GM18907 (cell line): Measurements from ENCODE around the gene HSPBP1.
"Not testable (repeated sequence)": the region's sequence is repeated elsewhere in the genome, so short reads cannot be mapped to it uniquely, and the experiment has no call there.

Source experiments
- ATAC-seq: cut with Tn5 transposase; IDR thresholded peaks from one replicate; pipeline ENCODE4 v1.9.1; 2021; ENCODE audit warnings: mild to moderate bottlenecking, moderate library complexity; ENCODE audit not compliant: unreplicated experiment

HSPBP1 gene, protein sequence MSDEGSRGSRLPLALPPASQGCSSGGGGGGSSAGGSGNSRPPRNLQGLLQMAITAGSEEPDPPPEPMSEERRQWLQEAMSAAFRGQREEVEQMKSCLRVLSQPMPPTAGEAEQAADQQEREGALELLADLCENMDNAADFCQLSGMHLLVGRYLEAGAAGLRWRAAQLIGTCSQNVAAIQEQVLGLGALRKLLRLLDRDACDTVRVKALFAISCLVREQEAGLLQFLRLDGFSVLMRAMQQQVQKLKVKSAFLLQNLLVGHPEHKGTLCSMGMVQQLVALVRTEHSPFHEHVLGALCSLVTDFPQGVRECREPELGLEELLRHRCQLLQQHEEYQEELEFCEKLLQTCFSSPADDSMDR

DNA sequence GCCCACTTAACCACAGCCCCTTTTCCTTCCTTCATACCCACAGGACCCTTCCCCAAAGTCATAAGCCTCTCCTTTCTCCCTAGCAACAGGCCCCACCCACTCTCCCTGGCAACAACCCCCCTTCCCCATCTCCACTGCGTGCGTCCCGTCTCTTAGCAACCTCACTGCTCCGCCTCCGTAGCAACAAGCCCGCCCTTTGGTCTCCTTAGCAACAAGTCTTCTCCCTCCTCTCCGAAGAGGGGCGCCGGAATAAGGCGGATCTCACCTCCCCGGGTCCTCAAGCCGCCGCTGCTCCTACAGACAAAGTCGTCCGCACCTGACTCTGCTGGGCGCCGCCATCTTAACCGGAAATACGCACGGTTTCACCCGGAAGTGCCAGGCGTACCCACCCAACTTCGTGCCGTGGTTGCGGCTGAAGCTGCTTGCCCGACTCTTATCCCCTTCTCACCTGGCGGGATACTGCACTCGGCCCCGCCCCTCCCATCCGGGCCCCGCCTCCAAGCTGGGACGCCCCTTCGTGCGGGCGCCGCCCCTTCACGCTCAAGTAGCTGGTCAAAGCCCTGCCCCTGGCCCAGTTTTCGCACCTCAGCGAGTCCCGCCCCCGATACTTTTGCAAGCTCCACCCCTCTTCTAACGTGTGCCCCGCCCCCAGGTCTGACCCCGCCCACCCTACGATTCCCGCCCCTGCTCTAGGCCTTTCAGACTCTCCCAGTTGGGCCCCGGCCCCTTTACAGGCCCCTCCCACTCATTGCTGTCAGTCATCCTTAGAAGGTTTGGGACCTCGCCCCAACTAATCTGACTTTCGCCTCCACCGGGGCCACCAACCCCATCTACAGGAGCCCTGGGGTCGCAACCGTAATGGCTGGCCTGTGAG lies at the start of gene HSPBP1:
Gene HSPBP1, minus strand, starts transcription at position 341 of the 874 bp plus-strand sequence. CDS start 502 bp downstream, outside the sequence.
- peak; percentile 70 for ATAC-seq

DNA sequence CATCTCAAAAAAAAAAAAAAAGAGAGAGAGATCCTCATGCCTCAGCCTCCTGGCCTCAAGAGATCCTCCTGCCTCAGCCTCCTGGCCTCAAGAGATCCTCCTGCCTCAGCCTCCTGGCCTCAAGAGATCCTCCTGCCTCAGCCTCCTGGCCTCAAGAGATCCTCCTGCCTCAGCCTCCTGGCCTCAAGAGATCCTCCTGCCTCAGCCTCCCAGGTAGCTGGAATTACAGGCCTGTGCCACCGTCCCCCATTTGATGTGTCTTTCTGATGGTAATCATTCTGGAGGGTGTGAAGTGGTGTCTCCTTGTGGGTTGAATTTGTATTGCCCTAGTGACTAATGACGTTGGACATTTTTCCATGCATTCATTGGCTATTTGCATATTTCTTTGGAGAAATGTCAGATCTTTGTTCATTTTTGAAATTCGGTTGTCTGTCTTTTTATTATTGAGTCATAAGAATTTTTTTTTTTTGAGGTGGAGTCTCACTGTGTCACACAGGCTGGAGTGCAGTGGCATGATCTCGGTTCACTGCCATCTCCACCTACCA lies 48.9 kb upstream of the HSPBP1 start:
- not testable (repeated sequence) for ATAC-seq

DNA sequence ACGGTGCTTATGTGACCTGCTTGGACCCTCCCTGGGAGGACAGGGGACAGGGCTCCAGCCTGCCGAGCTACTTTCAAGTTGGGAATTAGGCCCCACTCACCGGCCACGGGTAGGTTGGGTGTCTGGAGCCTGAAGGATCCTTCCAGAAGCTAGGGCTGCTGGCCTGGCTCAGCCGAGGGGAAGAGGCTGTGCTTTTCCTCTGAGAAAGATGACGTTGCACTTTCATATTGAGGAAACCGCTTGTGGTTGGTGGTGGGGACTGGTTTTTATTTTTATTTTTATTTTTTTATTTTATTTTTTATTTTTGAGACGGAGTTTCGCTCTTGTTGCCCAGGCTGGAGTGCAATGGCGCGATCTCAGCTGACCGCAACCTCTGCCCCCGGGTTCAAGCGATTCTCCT lies 45.3 kb upstream of the HSPBP1 start, which contains the start of gene TMEM150B:
Gene TMEM150B, minus strand, starts transcription at position 170 of the 400 bp plus-strand sequence. CDS start 4,305 bp downstream, outside the sequence.
- ATAC-seq, result no peak

DNA sequence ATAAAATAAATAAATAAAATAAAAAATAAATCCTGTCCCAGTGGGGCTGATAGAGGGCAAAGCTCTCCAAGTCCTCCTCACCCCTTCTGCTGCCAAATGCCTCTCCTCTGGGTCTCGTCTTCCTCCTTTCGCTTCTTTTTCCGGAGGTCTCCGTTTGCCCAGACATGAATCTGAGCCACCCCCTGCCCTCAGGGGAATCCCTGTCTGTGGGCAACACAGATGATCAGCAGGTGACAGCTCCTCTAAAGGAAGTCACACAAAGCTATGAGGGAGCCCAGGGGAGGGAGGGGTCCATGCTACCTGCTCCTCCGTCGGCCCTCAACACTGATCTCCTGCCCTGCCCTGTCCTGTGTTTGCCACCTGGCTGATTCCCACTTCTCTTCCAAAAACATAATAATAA lies 44.8 kb upstream of the HSPBP1 start:
- ATAC-seq, result no peak

DNA sequence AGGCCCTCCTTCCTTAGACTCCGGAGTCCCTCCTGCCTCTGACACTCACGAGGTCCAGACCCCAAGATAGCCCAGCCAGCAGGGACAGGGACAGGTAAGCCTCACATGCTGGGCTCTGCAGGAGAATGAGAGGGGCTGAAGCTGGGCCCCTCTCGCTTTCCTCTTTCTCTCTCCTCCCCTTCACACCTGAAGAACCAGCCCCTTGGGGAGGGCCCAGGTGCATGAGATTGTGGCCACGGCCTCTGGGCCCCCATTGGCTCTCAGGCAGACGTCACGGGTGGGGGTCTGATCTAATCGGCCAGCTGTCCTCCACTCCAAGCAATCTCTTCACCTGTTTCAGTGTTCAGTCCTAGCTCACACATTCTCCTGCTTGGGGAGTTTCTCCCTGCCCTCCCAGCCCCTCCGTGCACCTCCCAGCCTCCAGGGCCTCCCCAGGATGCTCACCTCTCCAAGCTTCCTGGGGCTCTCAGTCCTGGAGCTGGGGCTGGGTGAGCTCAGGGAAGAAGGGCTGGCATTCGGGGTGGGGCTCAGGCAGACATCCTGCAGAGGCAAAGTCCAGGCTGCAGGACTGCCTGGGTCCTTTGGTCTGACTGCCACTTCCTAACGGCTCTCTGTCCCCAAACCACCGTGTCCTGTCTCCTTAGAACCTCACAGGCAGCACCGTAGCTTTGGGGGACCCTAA lies 42.4 kb upstream of the HSPBP1 start:
- ATAC-seq, result no peak

DNA sequence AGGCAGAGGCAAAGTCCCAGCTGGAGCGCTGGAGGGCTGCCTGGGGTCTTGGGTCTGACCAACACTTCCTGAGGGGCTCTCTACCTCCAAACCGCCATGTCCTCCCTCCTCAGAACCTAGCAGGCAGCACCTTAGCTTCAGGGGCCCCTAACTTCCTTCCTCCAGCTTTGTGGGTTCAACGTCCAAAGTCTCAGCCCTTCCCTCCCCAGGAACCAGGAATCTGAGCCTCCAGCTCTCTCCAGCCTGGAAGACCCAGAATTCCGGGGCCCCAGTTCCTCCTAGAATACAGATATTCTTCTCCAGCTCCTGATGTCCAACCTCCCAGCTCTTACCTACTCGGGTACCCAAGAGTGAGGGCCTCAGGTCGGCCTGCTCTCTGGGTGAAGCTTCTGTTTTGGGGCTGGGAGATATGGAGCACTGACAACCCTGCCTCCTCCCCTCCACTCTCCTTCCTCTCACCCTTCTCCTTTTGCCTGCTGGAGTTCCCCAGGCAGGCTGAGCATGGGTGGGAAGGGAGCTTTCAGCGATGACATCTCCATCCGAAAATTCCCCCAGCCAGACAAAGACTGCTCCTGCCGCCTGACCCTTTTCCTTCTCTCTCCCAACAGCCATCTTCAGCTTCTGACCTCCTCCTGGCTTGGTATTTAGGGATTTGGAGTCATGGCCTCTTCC lies 41.7 kb upstream of the HSPBP1 start:
- ATAC-seq, result no peak

DNA sequence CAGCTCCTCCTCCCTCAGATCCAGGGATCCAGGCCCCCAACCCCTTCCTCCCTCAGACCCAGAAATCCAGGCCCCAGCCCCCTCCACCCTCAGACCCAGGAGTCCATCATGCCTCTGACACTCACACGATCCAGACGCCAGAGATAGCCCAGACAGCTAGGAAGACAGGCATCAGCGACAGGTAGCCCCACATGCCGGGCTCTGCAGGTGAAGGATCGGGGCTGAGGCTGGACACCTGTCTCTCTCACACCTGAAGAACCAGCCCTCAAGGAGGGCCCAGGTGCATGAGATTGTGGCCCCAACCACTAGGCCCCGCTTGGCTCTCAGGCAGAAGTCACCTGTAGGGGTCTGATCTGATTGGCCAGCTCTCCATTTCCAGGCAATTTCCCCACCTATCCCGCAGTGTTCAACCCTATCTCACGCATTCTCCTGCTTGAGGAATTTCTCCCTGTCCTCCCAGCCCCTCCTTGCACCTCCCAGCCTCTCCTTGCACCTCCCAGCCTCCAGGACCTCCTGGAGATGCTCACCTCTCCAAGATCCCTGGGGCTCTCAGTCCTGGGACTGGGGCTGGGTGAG lies 41.0 kb upstream of the HSPBP1 start:
- no peak for ATAC-seq

DNA sequence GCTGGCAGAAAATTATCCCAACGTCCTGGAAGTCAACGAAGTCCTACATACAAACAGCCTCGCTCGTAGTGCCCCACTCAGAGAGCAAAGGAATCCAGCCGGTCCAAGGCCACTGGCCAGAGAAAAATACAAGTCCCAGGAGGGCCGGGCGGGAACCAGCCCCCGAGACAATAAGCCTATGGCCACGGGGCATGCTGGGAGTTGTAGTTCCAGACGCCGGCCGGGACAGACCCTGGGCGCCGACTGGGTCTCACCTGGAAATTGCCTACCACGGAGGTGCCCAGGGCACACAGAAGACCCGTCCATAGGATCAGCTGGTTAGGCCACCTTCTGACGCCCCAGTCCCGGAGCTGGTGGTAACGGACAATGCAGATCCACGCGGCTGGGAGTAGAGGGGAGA lies 39.9 kb upstream of the HSPBP1 start:
- ATAC-seq, result no peak

DNA sequence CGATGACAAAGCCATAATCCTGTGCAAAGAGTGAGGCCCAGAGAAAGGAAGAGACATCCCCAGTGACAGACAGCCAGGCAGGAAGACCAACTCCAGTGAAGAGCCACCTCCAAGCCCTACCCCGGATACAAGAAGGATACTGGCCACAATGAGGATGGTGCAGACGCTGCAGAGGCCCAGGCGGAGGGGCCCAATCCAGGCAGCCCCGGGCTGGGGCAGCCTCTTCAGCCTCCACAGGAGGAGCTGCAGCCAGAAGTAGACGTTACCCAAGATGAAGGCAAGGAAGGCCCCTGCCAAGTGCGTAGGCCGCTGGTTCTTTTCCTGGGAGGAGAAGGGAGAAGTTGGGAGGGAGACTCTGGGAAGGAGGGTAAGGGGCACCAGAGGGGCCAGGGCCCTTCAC lies 36.7 kb upstream of the HSPBP1 start:
- no peak for ATAC-seq

DNA sequence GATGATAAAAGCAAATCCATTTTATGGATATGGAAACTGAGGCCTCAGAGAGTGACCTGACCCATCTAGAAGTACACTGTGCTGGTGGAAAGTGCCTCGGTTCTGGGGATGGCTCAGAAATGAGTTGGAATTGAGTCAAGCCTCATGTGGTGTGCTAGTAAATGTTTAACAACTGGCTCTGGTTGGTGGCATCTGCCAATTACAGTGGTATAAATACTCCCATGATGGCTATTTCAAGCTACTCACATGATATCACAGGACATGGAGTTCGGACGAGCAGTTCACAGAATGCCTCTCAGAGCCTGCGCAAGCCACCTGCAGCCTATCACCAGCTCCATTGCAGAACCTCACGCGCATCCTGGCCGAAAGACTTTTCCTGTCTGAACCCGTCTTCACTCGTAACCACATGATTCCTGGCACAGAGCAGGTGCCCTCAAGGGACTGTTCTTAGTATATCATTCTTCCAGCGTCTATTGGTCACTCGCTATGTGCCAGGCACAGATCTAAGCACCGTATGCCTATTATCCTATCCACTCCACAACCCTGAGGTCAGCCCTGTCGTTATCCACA lies 36.1 kb upstream of the HSPBP1 start:
- no peak for ATAC-seq

DNA sequence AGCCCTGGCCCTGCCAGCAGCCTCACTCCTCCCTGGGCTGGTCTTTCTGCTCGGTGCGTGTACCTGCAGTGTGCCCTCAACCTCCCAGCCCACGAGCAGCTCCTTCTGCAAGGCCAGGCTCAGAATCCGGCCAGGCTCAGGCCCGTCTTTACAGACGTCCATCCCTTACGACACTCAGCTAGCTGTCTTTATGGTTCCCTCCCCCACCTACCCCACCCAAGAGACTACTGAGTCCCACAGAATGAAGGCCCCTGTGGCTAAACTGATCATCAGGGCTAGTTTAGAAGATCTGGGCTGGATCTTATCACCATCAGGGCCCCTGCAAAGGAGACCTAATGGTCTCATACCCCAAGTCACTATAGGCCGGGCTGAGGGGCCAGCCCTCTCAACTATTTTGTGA lies 34.5 kb upstream of the HSPBP1 start:
- no peak for ATAC-seq

DNA sequence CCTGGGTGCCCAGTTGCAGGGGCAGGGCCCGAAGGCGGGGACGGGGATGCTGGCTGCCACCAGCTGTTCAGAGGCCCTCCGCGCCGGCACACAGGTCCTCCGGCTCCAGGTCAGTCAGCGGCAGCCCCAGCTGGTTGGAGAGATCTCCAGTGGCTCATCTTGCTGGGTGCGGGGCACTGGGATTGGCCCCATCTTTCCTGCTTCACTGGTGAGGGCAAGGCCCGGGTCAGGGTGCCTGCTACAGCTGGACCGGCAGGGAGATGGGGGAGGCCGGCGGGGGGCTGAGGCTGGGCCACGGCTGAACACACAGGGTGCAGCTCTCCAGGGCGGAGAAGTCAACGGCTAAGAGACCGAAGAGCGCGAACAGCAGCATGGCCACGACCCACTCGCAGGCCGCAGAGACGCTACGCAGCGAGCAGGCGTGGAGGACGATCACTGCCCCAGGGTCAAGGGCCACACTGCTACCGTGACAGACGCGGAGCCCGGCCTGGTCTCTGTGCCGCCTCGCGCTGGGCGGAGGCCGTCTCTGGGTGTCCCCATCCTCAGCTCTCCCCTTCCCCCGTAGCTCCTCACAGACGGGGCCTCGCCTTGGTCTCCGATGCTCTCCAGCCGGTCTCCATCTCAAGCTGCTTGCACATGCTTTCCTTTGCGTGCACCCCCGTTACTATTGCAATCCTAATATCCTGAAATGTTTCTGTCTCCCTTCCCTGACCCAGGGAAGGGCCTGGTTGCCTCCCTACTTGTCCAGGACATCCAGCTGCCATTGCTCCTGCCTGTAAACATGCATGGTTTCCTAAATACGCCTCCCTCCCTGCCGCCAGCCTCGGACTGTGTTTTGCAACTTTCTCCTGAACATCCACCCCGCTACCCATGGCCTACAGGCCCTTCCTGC lies 33.0 kb upstream of the HSPBP1 start:
- ATAC-seq, result no peak

DNA sequence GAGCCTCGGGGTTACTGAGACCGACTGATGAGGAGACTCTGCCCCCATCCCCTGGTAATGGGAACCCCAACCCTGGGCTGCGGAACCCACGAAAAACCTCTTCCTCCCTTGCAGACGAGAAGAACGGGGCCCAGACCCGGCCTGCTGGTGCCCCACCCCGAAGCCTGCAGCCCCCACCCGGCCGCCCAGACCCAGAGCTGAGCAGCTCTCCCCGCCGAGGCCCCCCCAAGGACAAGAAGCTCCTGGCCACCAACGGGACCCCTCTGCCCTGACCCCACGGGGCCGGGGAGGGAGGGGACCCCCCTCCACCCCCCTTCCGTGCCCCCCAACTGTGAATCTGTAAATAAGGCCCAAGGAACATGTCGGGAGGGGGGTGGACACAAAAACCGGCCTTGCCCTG lies 31.9 kb upstream of the HSPBP1 start:
- ATAC-seq, result no peak

DNA sequence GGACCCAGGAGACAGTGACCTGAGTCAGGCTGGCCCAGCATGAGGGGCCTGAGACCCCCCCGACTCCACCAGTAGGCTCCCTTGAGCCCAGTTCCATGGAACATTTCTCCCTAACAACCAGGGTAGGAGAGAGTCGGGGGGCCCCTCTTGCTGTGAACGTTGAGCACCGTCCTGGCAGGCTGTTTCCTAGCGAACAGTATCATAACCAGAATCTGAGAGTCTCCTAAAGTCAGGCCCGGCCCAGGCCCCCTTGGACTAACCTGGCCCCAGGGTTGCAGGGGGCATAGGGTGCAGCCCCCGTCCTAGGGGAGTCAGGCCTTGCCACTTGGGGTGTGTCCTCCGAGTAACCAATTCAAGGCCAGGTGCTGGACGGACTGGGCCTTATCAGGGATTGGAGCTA lies 31.5 kb upstream of the HSPBP1 start:
- ATAC-seq, result no peak

DNA sequence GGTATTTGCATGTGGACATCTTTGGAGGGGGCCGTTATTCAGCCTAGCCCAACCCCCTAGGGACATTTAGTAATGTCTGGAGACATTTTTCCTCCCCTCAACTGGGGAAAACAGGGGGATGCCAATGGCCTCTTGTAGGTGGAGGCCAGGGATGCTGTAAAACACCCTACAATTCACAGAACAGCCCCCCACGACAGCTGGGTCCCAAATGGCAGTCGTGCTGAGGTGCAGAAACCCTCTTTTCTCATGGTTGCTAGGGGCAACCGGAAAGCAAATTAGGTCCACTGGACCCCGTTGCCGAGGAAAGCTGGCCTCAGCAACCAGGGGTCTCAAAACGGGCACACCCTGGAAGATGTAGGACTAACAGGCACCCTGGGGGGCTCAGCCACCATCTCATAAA lies 30.6 kb upstream of the HSPBP1 start:
- no peak for ATAC-seq

DNA sequence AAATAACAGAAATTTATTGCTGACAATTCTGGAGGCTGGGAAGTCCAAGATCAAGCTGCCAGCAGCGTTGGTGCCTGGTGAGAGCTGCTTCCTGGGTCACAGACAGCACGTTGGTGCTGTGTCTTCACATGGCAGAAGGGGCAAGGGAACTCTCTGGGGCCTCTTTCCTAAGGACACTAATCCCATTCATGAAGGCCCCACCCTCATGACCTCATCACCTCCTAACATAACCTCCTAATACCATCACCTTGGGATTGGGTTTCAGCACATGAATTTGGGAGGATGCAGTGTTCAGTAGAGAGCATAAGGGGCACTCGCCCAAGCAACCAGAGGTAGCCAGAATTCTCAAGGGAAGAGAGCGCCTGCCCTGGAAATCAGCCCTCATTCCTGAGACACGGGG lies 29.5 kb upstream of the HSPBP1 start:
- no peak for ATAC-seq

DNA sequence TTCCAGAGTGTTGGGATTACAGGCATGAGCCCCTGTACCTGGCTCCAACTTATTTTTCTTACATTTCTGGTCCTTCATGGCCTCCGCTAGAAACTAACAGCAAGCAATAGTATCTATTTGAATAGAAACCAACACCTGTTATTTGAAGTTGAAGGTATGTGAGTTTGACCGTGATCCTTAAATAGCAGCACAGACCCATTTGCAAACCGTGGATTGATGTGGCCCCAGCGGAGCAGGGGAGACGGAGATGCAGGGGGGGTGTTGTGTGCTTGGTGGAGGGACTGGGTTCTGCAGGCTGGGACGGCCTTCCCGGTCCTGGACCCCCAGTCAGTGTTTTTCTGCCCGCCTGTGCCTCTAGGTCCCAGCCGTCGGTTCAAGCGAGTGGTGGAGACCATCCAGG lies 28.4 kb upstream of the HSPBP1 start:
- ATAC-seq, result no peak

DNA sequence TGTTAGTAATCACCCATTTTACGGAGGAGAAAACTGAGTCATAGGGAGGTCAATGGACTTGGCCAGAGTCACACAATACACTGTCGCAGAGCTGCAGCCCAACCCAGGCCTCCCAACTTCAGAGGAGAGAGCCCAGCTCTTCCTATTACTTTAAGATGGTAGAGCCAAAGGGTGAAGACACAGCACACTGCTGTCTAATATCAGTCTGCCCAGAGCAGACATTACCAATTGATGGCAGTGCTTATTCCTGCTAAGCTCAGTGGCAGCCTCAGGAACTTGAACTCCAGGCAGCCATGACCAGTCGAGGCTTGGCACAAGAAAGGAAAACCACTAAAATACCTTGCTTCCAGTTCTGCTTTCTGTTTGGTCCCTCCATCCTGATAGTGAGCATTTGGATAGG lies 26.8 kb upstream of the HSPBP1 start:
- no peak for ATAC-seq

DNA sequence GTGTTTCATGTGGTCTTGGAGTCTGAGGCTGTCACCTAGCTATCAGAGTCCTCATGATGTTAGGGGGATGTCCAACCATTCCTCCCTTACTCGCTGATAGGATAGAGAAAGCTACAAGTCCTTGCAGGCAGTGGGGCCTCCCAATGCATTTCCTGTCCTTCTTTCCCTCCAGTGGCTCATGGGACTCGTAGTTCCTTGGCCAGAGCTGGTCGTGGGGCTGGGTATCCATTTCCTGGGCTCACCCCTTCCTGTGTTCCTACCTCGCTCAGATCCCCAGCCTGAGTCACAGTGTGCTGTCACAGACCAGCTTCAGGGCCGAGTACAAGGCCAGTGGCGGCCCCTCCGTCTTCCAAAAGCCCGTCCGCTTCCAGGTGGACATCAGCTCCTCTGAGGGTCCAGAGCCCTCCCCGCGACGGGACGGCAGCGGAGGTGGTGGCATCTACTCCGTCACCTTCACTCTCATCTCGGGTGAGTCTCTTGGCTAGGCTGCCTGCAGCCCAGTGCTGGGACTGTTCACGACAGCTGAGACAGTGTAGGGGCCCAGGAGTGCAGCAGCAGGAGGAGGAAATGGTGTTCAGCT lies 26.2 kb upstream of the HSPBP1 start:
- ATAC-seq, result no peak
